GM18526 (cell line): Measurements from ENCODE around the gene RALGAPA2.

Source experiments
- POLR2A ChIP-seq: IDR thresholded peaks from 3 replicates; pipeline ENCODE4 v1.6.1; 2011; ENCODE audit not compliant: insufficient read length; ENCODE audit errors: extremely low read depth

RALGAPA2 gene

GRCh38 chr20:20497242-20497978, 215.0 kb downstream of the RALGAPA2 start:
- TF ChIP-seq POLR2A = no peak

- TF ChIP-seq POLR2A = no peak
Measured at GRCh38 chr20:20495729-20496503, 216.5 kb downstream of the RALGAPA2 start.

GRCh38 chr20:20493701-20494100, 218.7 kb downstream of the RALGAPA2 start:
- no peak for TF ChIP-seq POLR2A

GRCh38 chr20:20492521-20493332, 219.7 kb downstream of the RALGAPA2 start:
- no peak for TF ChIP-seq POLR2A

GRCh38 chr20:20491784-20492264, 220.6 kb downstream of the RALGAPA2 start:
- no peak for TF ChIP-seq POLR2A

- TF ChIP-seq POLR2A = no peak
Measured at GRCh38 chr20:20491110-20491783, 221.2 kb downstream of the RALGAPA2 start.

- no peak for TF ChIP-seq POLR2A
Measured at GRCh38 chr20:20490673-20491072, 221.8 kb downstream of the RALGAPA2 start.

GRCh38 chr20:20489648-20490341, 222.6 kb downstream of the RALGAPA2 start:
- TF ChIP-seq POLR2A = no peak

GRCh38 chr20:20489054-20489453, 223.4 kb downstream of the RALGAPA2 start:
- no peak for TF ChIP-seq POLR2A

GRCh38 chr20:20488388-20488787, 224.1 kb downstream of the RALGAPA2 start:
- no peak for TF ChIP-seq POLR2A

GRCh38 chr20:20487811-20488210, 224.6 kb downstream of the RALGAPA2 start:
- no peak for TF ChIP-seq POLR2A

- no peak for TF ChIP-seq POLR2A
Measured at GRCh38 chr20:20483328-20483727, 229.1 kb downstream of the RALGAPA2 start.

- TF ChIP-seq POLR2A = no peak
Measured at GRCh38 chr20:20482453-20482852, 230.0 kb downstream of the RALGAPA2 start.

- no peak for TF ChIP-seq POLR2A
Measured at GRCh38 chr20:20480689-20481088, 231.8 kb downstream of the RALGAPA2 start.
